K562 (cell line): ENCODE results near the gene DENND1A.

Experiments used
- CTCF ChIP-seq, 3 experiments: IDR thresholded peaks in 2 of 3; conservative IDR thresholded peaks in 1 of 3; 2 replicates each; pipeline ENCODE4 v1.5.1; 2011 to 2012; ENCODE audit warnings: low read length in 3 of 3, mild to moderate bottlenecking in 3 of 3, control low read depth in 2 of 3, improper control_type of control experiment in 1 of 3, inconsistent platforms in 1 of 3, low read depth in 1 of 3, mixed read lengths in 1 of 3, moderate library complexity in 1 of 3; ENCODE audit not compliant: insufficient read depth in 2 of 3
- MAX ChIP-seq: sonication (generic); formaldehyde crosslinking; IDR thresholded peaks from 2 replicates; pipeline ENCODE4 v1.9.0; 2022; ENCODE audit warnings: mild to moderate bottlenecking, missing genetic modification reagents
- MLLT1 ChIP-seq, 2 experiments: fragments of 450-650 bp; IDR thresholded peaks; 2 replicates each; pipeline ENCODE4 v1.6.1; 2016
- MTF1 ChIP-seq: fragments of 250-450 bp; sonication (Bioruptor Pico); IDR thresholded peaks from 2 replicates; pipeline ENCODE4 v1.9.0; 2021; ENCODE audit warnings: moderate library complexity, mild to moderate bottlenecking, inconsistent platforms, borderline replicate concordance
- POLR2A ChIP-seq: fragments of 450-650 bp; conservative IDR thresholded peaks from 2 replicates; pipeline ENCODE4 v1.6.1; 2016
- RBM14 ChIP-seq: fragments of 200-400 bp; formaldehyde crosslinking; IDR thresholded peaks from 2 replicates; pipeline ENCODE4 v1.6.1; 2018; ENCODE audit warnings: low read depth, mild to moderate bottlenecking, low read length, moderate library complexity, borderline replicate concordance; ENCODE audit not compliant: insufficient read depth
- SP2 ChIP-seq: IDR thresholded peaks from 2 replicates; pipeline ENCODE4 v1.6.1; 2011; ENCODE audit warnings: mild to moderate bottlenecking, low read depth, low read length, moderate library complexity; ENCODE audit not compliant: poor library complexity, severe bottlenecking; ENCODE audit errors: extremely low read depth
- TCF7 ChIP-seq: sonication (generic); IDR thresholded peaks from 2 replicates; pipeline ENCODE4 v1.6.1; 2016; ENCODE audit warnings: antibody characterized with exemption, borderline replicate concordance
- TF ChIP-seq, protein P1 (sequence below): fragments of 450-650 bp; IDR thresholded peaks from 2 replicates; pipeline ENCODE4 v1.6.1; 2018; ENCODE audit warnings: mild to moderate bottlenecking, low read depth; ENCODE audit not compliant: partially characterized antibody

DNA sequence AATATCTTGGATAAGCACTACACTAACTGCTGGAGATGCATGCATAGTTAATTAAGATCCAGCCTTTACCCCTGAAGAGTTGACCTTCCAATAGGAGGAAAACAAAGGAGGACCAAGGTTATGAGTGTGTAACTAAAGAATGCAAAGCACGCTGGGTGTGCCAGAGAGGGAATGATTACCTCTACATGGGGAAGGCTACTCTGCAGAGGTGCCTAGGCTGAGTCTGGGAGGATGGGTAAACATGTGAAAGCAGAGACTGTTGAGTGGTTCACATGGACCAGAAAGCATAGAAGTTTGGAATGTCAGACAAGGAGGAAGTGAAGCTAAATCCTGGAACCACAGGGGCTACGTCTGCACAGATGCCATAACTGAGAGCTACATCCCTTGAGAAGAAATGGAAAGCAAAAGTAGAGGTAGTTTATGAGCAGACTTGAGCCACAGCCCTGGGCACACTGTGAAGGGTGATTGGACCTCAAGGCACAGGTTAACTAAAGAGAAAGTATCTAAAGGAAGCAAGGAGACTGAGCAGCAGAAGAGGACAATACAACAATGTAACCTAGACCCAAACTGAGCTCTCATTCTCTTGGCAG lies 176.2 kb downstream of the DENND1A start:
- TF ChIP-seq, protein P1, sequence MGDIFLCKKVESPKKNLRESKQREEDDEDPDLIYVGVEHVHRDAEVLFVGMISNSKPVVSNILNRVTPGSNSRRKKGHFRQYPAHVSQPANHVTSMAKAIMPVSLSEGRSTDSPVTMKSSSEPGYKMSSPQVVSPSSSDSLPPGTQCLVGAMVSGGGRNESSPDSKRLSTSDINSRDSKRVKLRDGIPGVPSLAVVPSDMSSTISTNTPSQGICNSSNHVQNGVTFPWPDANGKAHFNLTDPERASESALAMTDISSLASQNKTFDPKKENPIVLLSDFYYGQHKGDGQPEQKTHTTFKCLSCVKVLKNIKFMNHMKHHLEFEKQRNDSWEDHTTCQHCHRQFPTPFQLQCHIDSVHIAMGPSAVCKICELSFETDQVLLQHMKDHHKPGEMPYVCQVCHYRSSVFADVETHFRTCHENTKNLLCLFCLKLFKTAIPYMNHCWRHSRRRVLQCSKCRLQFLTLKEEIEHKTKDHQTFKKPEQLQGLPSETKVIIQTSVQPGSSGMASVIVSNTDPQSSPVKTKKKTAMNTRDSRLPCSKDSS = no peak
- TF ChIP-seq POLR2A (no peak), MAX (CRISPR knock-in tag) (no peak), SP2 (no peak), CTCF (IDR thresholded peaks at IDR 0.05 in 2 of 3, conservative IDR thresholded peaks at IDR 0.05 in 1 of 3; ENCODE audit: insufficient read depth in 2 of 3, low read depth in 1 of 3, low read length in 3 of 3) (no peak), TCF7 (no peak), MLLT1 (IDR thresholded peaks at IDR 0.05) (no peak), MTF1 (CRISPR knock-in tag) (no peak), RBM14 (no peak)
